ENCODE data around the gene GJD3. TPM values are rescaled to one million over a fixed set of nuclear protein-coding genes. Genes with fewer than 3 reads are reported as not detected.

GJD3 gene
- total RNA-seq, 1 donor from 2014 or later: 0.32 TPM

DNA sequence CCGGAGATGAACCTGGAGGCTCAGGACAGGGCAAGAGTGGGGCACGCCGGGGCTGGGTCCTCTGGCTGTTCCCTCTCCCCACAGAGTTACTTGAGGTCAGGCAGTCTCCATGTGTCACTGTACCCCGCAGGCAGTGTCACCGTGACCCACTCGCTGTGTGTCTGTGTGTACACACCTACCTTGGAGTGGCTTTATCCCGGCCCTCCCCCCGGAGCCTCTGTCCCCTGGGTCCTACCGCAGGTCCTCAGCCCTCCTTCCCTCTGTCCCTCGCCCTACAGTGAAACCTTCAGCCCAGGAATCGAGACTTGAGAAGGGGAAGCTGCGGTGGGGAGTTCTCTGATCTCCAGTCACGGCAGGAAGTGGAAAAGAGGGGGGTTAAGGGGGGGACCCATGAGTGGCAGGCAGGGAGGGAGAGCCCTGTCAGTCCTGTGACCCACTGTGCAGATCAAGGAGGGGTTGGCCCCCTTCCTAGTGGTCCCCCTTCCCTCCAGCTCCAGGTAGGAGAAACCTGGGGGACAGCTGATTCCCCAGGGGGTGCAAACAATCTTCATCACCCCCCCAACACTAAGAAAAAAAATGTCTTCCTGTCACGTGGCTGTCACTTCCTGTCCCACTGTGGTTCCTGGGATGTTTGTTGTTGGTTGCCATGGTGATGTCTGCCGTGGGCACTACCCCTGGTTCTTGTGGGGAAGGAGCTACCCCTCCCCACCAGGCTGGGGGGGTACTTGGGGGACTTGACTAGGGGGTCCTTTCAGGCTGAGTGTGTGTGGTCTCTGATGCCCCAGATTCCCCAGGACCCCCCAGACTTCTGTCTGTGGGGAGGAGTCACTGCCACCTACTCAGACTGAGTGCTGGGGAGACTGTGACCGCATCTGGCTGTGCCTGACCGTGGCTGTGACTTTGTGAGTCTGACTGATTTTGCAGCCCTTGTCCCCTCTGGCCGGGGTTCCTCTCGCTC is 41.9 kb downstream of the GJD3 start:
- Mint-ChIP-seq H3K4me1 (ENCODE audit: low read depth) (peaks cover 86% of the 10 kb centered on the region), H3K27me3 (ENCODE audit: low read depth) (no peaks in the 10 kb centered on the region), H3K27ac (ENCODE audit: unreplicated experiment) (peak overlapping the region; percentile 99), H3K9me3 (ENCODE audit: low read depth) (no peaks in the 10 kb centered on the region), H3K4me3 (ENCODE audit: unreplicated experiment) (peak overlapping the region; percentile 95), H3K36me3 (ENCODE audit: low read depth) (no peaks in the 10 kb centered on the region)
- DNase-seq (ENCODE audit: low spot score): peak; percentile 90
- TF ChIP-seq, protein P1, sequence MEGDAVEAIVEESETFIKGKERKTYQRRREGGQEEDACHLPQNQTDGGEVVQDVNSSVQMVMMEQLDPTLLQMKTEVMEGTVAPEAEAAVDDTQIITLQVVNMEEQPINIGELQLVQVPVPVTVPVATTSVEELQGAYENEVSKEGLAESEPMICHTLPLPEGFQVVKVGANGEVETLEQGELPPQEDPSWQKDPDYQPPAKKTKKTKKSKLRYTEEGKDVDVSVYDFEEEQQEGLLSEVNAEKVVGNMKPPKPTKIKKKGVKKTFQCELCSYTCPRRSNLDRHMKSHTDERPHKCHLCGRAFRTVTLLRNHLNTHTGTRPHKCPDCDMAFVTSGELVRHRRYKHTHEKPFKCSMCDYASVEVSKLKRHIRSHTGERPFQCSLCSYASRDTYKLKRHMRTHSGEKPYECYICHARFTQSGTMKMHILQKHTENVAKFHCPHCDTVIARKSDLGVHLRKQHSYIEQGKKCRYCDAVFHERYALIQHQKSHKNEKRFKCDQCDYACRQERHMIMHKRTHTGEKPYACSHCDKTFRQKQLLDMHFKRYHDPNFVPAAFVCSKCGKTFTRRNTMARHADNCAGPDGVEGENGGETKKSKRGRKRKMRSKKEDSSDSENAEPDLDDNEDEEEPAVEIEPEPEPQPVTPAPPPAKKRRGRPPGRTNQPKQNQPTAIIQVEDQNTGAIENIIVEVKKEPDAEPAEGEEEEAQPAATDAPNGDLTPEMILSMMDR (IDR thresholded peaks at IDR 0.05): no peak

DNA sequence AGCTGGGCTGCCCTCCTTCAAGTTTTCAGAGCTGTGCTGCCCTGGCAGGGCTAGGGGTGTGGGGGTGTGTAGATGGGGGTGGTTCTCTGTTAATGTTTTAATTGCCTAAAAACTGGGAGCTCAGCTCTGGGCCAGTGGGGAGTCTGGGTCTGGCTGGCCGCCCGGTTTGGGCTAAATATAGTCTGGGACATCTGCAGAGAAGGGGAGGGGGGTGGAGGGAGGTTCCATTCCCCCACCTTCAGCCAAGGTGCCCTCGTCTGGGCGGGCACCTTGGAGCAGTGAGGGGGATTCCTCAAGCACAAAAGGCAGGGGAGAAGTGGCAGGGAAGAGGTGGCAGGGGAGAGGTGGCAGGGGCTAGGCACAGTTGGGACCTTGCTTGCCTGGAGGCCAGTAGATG is 42.6 kb downstream of the GJD3 start:
- H3K36me3 Mint-ChIP-seq (ENCODE audit: low read depth): no peaks in the 10 kb centered on the region
- peak overlapping the region; percentile 95 for H3K4me3 Mint-ChIP-seq (ENCODE audit: unreplicated experiment)

DNA sequence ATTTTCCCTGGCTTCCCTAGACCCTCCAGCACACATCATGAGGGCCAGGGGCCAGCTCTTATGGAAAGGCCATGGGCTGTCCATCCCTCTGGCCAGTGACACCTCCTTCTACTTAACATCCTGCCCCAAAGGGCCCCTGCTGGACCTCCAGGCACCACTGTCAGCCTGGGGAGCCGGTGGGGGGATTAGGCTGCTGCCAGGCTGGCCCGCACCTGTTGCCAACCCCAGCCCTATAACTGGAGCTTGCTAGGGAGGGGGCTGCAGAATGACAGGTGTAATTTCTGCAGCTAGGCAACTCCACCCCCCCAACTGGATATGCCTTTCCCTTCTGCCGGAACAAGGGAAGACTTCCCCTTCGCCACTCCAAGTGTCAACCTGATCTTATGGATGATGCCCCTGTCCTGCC is 43.0 kb downstream of the GJD3 start:
- H3K9me3 Mint-ChIP-seq (ENCODE audit: low read depth): no peaks in the 10 kb centered on the region
- TF ChIP-seq, protein P1 (IDR thresholded peaks at IDR 0.05): no peak
- peak overlapping the region; percentile 95 for H3K4me3 Mint-ChIP-seq (ENCODE audit: unreplicated experiment)
- peak overlapping the region; percentile 99 for H3K27ac Mint-ChIP-seq (ENCODE audit: unreplicated experiment)
- peaks cover 84% of the 10 kb centered on the region for H3K4me1 Mint-ChIP-seq (ENCODE audit: low read depth)
- no peaks in the 10 kb centered on the region for H3K27me3 Mint-ChIP-seq (ENCODE audit: low read depth)
- no peaks in the 10 kb centered on the region for H3K36me3 Mint-ChIP-seq (ENCODE audit: low read depth)
- peak; percentile 83 for DNase-seq (ENCODE audit: low spot score)

More for the DNA sequence above, 42.6 kb downstream of the GJD3 start:
- Mint-ChIP-seq H3K27me3 (ENCODE audit: low read depth) (no peaks in the 10 kb centered on the region), H3K9me3 (ENCODE audit: low read depth) (no peaks in the 10 kb centered on the region), H3K4me1 (ENCODE audit: low read depth) (peaks cover 86% of the 10 kb centered on the region), H3K27ac (ENCODE audit: unreplicated experiment) (peak overlapping the region; percentile 99)
- DNase-seq (ENCODE audit: low spot score): peak; percentile 52
- TF ChIP-seq, protein P1 (IDR thresholded peaks at IDR 0.05): no peak

GRCh38 chr17:40320756-40321523 is 43.6 kb downstream of the GJD3 start:
- peaks cover 84% of the 10 kb centered on the region for H3K4me1 Mint-ChIP-seq (ENCODE audit: low read depth)
- no peaks in the 10 kb centered on the region for H3K9me3 Mint-ChIP-seq (ENCODE audit: low read depth)
- peak; percentile 86 for DNase-seq (ENCODE audit: low spot score)
- H3K27ac Mint-ChIP-seq (ENCODE audit: unreplicated experiment): peak overlapping the region; percentile 99
- H3K36me3 Mint-ChIP-seq (ENCODE audit: low read depth): no peaks in the 10 kb centered on the region
- TF ChIP-seq, protein P1 (IDR thresholded peaks at IDR 0.05): no peak
- H3K4me3 Mint-ChIP-seq (ENCODE audit: unreplicated experiment): peak overlapping the region; percentile 95
- H3K27me3 Mint-ChIP-seq (ENCODE audit: low read depth): no peaks in the 10 kb centered on the region
